ENCODE data around the gene PGPEP1.

DNA sequence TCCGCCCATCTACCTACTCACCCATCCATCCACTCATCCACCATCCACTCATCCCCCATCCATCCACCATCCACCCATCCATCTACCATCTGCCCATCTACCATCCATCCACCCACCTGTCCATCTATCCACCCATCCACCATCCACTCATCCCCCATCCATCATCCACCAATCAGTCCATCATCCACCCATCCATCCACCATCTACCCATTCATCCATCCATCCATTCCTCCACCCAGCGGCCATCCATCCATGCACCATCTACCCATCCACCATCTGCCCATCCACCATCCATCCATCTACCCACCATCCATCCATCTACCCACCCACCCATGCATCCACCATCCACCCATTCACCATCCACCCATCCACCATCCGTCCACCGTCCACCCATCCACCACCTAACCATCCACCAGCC is 45.4 kb upstream of the PGPEP1 start:
- TF ChIP-seq CEBPB (IDR thresholded peaks at IDR 0.05) = no peak
- TF ChIP-seq EP300 (IDR thresholded peaks at IDR 0.05; ENCODE audit: borderline replicate concordance) = no peak
- no peak for TF ChIP-seq RAD21 (IDR thresholded peaks at IDR 0.05; ENCODE audit: low read depth)
- TF ChIP-seq FOXM1 (IDR thresholded peaks at IDR 0.05; ENCODE audit: borderline replicate concordance, low read depth) = no peak
